Amygdala (tissue), 56 donors: Measurements from ENCODE around the gene NCKAP5.

Experiments
- DNase-seq, 56 donors: peaks; one replicate each; lab custom pipeline; 2025; lab: John Stamatoyannopoulos, UW

The NCKAP5 gene

DNA sequence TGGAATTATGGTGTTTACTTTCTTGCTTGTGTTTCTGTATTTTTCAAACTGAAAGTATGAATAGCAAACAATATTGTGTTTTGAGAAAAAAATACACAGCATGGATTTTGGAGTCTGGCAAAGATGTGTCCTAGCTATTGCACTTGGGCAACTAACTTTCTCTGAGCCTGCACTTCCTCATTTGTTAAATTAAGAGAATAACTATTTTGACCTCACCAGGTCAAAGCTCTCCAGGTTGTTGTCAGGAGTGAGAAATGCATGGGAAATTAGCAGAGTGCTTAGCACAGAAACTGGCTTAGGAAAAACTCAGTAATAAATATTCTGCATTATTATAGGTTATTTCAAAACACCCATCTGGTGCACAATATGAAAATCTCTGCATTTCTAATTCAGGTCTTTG, 926.4 kb downstream of the NCKAP5 start:
- no peak for DNase-seq

DNA sequence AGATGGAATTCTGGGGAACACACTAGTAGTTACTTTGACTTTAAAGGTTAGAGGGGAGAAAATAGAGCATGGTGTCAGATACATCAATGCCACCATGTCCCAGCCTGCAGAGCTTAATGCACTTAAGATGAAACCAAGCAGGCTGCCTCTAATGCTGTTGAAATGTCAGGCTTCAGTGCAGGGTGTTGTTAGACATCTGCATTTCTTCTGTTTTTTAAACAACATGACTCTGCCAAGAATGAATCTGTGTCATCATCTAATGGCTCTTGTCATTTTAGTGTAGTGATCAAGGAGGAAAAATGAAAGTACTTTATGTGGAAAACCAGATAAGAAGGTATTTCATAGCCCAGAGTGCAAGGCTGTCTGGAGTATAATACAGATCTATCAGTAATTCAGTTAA, 928.1 kb downstream of the NCKAP5 start:
- no peak for DNase-seq

- DNase-seq: no peak
Measured at GRCh38 chr2:132638313-132639040, 929.8 kb downstream of the NCKAP5 start.

- no peak for DNase-seq
Measured at GRCh38 chr2:132636346-132636745, 931.9 kb downstream of the NCKAP5 start.

GRCh38 chr2:132633635-132634034, 934.6 kb downstream of the NCKAP5 start:
- DNase-seq: no peak

DNA sequence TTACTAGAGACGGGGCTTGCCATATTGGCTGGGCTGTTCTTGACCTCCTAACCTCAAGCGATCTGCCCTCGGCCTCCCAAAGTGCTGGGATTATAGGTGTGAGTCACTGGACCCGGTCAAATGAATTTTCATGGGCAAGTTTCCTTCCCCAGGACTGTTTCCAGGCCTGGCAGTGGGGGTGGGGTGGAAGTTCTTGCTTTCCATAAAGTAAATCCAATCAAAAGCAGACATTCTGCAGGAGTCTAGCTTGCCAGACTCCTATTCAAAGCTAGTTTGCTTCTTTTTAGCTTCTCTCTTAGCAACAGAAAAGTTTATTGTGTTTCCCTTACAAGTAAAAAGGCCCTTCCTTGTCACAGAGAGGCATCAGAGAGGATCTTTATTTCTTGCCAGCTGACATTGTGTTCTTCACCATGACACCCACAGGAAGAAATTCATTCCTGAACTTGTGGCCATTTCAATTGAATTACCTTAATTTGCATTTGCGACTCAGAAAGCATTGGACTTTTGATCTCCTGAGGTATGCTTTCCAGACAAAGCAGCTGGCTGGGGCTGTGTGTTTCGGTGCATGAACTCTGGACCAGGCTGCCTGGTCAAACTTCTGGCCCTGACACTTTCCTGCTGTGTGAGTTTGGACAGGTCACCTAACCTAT, 936.1 kb downstream of the NCKAP5 start:
- DNase-seq: peak in 31 of 56 donors; percentile 10 to 68 (median 32)

DNA sequence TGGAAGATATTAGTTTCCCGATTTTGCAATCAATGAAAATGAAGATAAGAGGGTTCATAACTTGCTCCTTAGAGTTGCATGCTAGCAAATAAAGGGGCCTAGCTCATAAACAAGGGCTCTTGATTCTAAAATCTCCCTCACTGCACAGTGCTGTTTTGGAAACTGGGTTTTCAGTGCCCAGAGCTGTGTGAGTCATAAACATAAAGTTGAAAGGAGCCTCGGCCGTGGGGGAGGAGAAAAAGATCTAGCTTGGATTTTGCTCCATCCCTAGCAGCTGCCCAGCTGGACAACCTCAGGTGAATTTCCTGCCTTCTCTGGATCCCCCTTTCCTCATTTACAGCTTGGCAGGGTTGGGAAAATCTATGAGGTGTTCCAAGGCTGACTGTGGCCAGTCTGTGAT, 940.7 kb downstream of the NCKAP5 start:
- no peak for DNase-seq

- DNase-seq: no peak
Measured at GRCh38 chr2:132623096-132623839, 945.0 kb downstream of the NCKAP5 start.
